CD4-positive, alpha-beta T cell treated with Interleukin-12 subunit alpha and Interleukin-12 subunit beta, for 1 hour (primary cell): Measurements from ENCODE around the gene CD2AP.
"Not testable (repeated sequence)": the region's sequence is repeated elsewhere in the genome, so short reads cannot be mapped to it uniquely, and the experiment has no call there.

ENCODE experiments used
- DNase-seq: peaks from one replicate; pipeline ENCODE4 v3.0.0-alpha.2; 2020

CD2AP gene

GRCh38 chr6:47647626-47648025 lies 170.0 kb downstream of the CD2AP start:
- not testable (repeated sequence) for DNase-seq

DNA sequence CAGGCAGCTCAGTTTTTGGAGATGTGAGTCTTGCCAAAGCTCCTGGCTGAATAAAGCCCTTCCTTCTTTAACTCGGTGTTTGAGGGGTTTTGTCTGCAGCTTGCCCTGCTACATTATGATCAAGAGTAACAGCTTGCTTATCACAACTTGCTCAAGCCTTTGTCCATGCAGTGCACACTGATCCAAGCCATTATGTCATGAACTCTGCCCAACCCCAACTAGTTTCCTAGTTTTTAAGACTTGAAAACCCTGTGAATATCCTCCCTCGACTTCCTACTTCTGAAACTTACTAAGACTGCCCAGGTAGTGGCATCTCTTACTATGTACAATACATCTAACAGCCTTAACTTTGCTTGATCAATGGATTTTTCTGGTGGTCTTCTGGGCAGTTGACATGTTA lies 170.4 kb downstream of the CD2AP start:
- DNase-seq, result no peak

GRCh38 chr6:47650553-47651432 lies 173.2 kb downstream of the CD2AP start:
- no peak for DNase-seq

- DNase-seq, result no peak
Measured at GRCh38 chr6:47651505-47651944, 173.9 kb downstream of the CD2AP start.

DNA sequence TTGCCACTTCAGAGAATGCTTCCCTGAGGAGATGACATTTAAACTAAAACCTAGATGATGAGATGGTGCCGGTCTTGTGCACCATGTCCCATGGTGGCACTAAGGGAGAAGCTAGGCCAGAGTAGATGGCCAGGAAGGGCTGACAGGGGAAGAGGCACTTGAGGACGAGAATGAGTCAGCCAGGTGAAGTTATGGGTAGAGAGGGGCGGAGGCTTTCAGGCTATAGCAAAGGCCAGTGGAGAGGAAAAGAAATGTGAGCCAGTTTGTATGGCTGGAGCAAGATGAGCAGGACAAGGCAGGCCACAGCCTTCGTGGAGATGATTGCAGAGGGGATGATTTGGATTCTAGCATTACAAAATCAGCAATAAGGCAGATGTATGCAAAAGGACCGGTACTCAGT lies 176.1 kb downstream of the CD2AP start:
- no peak for DNase-seq

DNA sequence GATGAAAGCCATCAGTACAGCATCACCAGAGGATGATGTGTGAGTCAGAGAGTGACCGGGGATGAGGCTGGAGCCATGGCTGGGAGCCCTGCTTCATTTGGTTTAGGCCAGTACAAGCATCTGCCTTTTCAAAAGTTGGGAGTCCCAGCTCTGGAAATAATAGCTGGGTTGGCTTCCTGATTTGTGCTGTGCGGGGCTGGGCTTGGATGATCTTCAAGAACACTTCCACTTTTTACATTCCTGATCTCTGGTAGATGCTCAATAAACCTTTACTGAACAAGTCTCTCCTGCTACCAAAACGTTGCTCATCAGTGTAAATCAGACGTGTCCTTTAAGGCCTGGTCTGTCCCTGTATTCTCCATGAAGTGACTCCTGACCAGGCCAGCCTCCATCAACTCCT lies 176.7 kb downstream of the CD2AP start:
- DNase-seq, result no peak

DNA sequence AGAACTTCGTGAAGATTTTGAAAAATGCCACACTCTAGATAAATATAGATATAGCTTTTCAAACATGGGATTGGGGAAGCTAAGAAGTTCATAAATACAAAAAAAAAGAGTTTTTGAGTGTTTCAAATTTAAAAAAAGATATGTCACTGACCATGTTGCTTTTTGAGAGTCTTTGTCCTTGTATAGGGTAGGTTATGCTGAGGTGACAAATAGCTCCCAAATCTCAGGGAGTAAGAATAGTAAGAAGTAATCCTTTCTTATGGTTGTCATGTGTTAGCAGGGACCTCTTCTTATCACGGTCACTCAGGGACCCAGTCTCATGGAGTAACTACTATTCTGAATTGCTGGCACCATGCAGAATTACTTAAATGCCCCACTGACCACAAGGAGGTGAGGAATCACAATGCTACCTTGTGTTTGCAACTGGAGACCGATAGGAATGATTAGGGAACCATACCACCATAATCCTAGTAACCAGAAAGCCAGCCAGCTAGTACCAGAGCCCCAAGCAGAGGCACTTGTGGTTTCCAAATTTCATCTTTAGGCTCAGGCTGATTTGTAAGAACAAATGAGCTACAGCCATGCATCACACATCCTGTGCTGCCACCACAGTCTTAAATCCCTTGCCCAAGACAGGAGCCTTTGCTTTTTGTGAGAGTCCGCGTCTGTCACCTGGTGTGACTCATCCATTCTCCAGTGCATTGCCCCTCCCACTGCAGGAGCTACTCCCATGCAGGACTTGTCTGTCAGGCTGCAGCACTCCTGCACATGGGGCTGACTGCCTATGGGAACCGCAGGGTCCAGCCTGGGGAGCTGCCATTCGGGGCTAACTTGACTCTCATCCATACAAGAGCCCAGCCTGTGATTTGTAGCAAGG lies 178.4 kb downstream of the CD2AP start:
- no peak for DNase-seq

DNA sequence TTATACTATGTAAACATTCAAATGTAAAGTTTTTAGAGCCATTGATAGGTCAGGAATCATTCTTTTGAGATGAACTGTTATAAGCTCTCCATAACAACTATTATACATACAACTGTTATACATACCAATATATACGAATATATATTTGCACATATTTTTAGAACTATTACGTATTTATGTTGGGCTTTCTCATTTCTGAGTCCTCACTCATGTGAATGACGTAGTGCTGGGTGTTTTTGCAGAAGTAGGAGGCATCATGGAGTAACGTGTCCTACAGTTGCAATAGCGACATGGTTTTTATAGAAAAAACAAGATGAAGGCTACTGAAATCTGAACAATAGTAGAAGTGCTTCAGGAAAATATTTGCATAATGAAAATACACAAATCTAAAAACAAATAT lies 184.4 kb downstream of the CD2AP start:
- no peak for DNase-seq

DNA sequence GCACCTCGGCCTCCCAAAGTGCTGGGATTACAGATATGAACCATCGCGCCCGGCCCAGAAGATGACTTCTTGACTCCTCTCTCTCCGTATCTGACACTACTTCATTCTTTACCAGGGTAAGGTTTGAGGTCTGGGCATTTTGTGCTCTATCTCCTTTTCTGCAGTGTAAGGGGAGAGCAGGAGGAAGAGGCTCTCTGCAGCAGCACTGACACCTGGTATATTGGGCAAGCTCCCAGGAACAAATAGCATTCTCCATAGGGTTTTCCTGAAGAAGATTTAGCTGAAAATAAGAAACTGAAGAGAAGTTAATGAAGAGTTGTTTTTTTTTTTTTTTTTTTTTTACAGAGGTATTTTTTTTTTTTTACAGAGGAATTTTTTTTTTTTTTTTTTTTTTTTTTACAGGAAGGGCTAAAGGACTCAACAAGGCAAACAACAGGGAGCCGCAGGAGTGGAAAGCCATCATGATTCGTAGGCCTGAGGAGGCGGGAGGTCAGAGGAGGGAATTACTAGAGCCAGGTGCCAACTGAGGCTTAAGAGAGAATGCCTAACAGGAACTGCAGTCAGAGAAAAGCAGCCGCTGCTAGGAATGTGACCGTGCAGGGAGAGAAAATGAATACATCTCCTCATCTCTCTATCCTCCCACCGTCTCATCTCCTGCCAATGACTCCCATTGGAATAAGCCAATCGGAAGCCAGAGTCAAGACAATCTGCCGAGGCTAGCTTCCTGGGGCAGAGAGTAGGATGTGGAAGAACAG lies 186.1 kb downstream of the CD2AP start:
- DNase-seq, result no peak

DNA sequence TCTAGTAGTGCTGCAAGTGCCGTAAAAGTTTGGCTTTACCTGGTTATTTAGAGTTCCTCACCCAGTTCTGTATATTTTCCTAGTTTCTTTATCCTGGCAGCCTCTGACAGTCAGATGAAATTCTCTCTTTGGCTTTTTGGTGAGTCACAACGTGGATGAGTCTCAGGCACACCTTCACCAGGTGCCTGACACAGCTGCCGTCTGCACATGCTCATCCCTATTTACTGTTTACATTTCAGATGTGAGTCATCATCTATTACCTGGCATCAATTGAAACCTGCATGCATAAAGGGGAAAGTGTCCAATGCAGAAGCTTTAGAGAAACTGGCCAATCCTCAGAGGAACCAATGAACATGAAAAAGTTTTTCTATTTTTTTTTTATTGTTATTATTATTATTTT lies 187.5 kb downstream of the CD2AP start:
- no peak for DNase-seq

GRCh38 chr6:47669684-47670513 lies 192.3 kb downstream of the CD2AP start:
- no peak for DNase-seq

- DNase-seq, result no peak
Measured at GRCh38 chr6:47670851-47671250, 193.3 kb downstream of the CD2AP start.

DNA sequence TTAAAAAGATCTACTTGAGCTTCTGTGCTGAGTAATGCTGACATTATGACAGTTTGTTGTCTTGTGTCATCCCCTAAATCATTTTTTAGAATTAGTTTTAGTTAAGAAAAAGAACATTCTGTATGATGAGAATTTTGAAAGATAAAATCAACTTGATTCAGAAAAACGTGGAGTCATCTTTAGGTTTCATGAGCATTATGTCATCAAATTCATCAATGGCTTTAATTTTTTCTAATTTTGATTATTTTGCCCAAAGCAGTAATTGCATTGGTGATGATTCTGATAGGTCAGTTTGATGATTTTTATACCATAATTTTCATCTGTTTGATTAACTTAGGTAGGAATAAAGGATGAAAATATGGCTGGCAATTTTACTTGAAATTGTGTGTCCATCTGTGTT lies 194.2 kb downstream of the CD2AP start:
- no peak for DNase-seq

- no peak for DNase-seq
Measured at GRCh38 chr6:47672816-47673215, 195.2 kb downstream of the CD2AP start.

- no peak for DNase-seq
Measured at GRCh38 chr6:47674673-47675072, 197.1 kb downstream of the CD2AP start.
